Measurements from ENCODE around the gene ZNF438.

GRCh38 chr10:30997536-30998235, 34.0 kb downstream of the ZNF438 start:
- TF ChIP-seq CTCF (conservative IDR thresholded peaks at IDR 0.05 in 1 of 2, IDR thresholded peaks at IDR 0.05 in 1 of 2; ENCODE audit: low read depth in 1 of 2, low read length in 2 of 2) (no peak), EZH2 (IDR thresholded peaks at IDR 0.05; ENCODE audit: low read length, missing control alignments) (no peak)
